ENCODE measurements around the gene MICU1. TPM values are rescaled to one million over a fixed set of nuclear protein-coding genes. Genes with fewer than 3 reads are reported as not detected.
"Not testable (repeated sequence)": the region's sequence is repeated elsewhere in the genome, so short reads cannot be mapped to it uniquely, and the experiment has no call there.

The MICU1 gene, protein sequence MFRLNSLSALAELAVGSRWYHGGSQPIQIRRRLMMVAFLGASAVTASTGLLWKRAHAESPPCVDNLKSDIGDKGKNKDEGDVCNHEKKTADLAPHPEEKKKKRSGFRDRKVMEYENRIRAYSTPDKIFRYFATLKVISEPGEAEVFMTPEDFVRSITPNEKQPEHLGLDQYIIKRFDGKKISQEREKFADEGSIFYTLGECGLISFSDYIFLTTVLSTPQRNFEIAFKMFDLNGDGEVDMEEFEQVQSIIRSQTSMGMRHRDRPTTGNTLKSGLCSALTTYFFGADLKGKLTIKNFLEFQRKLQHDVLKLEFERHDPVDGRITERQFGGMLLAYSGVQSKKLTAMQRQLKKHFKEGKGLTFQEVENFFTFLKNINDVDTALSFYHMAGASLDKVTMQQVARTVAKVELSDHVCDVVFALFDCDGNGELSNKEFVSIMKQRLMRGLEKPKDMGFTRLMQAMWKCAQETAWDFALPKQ
- 49.0 TPM for total RNA-seq
- long read RNA-seq, transcript MICU1-201 (12 exons, 2,383 nt), result major isoform, 22 of 26 reads
- long read RNA-seq, partial matches to known transcripts, result 1 of 26 reads
- long read RNA-seq, other reads (novel, unspliced or antisense), result 3 of 26 reads

DNA sequence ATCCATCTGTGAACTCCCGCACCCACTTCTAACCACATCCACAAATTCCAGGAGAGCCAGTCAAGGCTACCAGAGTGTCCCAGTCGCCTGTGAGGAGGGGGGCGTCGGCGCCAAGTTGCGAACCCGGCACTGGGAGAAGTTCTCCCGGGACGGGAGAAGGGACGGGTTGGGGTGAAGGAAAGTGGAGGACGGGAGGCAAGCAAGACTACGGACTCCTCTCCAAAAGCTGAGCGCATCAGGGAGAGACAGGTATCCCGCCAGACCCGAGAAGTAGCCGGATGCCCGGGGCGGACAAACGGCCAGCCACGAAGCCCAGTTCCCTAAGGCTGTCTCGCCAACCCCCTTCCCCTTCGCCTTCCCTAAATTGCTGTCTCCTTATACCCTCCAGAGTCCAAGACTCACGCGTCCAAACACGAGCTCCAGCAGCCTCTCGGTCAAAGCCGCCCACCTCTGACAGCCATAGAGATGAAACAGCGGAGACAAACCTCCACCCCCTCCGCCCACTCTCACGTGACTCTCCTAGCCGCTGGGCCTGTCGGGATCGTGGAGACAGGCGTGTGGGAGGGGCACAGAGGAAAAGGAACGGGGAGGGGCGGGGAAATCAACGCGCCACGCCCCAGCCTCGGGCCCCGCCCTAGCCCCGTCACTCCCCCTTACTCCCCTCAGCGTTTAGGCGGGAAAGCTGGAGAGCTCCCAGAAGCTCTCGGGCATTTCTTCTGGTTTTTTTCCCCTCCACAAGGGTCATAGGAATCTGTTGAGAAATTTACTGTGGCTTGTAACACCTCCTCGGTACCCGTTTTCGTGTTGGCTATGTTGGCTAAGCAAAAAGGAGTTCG is at the start of gene MICU1:
MICU1 (minus strand) TSS at position 472 of the 836 bp plus-strand sequence. CDS start 59,286 bp downstream, outside the sequence.
- ATAC-seq, result peak; percentile 100
- DNase-seq (ENCODE audit: missing footprints), result peak; percentile 97
- intact Hi-C loops (cut with DNase I), result loop anchor here (5.0 to 10.0 kb wide), 2 partner anchors 66 to 209 kb away; partner anchors contain the start of gene MCU

DNA sequence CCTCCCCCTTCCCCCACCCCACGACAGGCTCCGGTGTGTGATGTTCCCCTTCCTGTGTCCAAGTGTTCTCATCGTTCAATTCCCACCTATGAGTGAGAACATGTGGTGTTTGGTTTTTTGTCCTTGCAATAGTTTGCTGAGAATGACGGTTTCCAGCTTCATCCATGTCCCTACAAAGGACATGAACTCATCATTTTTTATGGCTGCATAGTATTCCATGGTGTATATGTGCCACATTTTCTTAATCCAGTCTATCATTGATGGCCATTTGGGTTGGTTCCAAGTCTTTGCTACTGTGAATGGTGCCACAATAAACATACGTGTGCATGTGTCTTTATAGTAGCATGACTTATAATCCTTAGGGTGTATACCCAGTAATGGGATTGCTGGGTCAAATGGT is 48.3 kb upstream of the MICU1 start:
- intact Hi-C loops (cut with DNase I); DNase-seq (ENCODE audit: missing footprints); ATAC-seq: not testable (repeated sequence)

DNA sequence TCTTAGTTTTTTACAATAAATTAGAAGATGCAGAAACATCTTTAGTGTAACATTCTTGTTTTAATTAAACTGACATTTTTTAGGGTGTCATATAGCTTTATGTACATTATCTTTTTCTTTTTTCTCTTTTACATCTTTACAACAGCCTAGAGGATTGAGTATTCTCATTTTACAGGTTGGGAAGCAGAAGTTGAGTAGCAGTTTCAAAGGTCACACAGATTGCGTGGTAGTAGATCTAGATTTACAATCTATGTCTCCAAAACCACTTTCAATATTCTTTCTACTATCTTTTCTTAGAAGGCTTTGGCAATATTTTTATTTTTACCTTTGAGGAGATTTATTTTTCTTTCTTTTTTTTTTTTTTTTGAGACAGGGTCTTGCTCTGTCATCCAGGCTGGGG is 47.4 kb upstream of the MICU1 start:
- DNase-seq (ENCODE audit: missing footprints), result no peak
- intact Hi-C loops (cut with DNase I), result no loop called here
- no peak for ATAC-seq

DNA sequence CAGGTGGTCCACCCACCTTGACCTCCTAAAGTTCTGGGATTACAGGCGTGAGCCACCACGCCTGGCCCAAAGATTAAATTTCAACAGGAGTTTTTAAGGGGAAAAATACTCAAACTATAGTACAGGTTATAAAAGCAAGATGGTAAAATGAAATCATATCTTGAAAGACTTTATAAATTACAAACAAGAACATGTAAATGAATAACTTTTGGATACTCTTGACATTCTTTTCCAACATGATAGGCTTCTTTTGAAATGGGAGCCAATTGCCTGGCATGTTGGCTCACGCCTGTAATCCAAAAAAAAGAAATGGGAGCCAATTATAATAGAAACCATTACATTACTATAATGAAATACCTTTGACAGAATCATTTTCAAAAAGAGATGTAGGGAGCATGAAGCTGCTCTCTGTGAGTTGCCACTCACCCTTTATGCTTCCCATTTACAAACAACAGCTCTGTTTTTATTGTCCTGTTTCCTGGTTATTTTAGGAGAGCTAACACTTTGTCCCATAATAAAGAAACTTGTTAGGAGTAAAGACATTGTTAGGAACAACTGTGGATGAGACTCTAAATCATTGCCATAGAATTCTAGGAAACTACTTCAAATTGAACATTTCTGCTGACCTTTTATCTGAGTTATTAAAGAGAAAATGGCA is 41.5 kb upstream of the MICU1 start:
- intact Hi-C loops (cut with DNase I), result no loop called here
- DNase-seq (ENCODE audit: missing footprints) (no peak), ATAC-seq (no peak)

DNA sequence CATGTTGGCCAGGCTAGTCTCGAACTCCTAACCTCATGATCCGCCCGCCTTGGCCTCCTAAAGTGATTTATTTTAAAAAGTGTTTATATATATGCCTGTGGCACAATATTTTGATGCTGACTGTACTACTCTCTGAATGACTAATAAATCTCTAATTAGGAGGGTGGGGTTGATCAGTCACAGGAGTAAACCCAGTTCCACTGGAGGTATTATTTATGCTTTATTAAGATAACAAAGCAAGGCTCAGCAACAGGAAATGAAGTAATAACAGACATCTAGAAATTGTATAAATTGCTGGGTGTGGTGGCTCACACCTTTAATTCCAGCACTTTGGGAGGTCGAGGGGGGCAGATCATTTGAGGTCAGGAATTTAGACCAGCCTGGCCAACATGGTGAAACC is 40.0 kb upstream of the MICU1 start:
- no peak for DNase-seq (ENCODE audit: missing footprints)
- intact Hi-C loops (cut with DNase I), result no loop called here
- no peak for ATAC-seq

DNA sequence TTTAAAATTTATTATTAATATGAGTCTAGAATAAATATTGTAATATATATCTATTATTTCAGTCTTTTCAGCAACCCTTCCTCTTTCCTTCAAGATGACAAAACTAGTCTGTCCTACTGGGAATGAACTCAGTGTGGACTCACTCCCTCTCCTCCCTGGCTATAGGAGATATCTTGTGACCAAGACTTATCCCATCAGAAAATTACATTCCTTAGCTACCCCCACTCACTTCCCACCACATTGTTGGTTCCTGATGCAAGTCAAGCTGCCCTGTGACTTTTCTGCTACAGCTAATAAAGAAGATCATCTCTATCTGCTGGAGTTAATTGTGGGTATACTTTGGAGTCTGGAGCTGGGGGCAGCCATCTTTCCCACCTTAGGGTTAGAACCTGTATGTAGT is 38.1 kb upstream of the MICU1 start:
- DNase-seq (ENCODE audit: missing footprints) (no peak), ATAC-seq (no peak)

DNA sequence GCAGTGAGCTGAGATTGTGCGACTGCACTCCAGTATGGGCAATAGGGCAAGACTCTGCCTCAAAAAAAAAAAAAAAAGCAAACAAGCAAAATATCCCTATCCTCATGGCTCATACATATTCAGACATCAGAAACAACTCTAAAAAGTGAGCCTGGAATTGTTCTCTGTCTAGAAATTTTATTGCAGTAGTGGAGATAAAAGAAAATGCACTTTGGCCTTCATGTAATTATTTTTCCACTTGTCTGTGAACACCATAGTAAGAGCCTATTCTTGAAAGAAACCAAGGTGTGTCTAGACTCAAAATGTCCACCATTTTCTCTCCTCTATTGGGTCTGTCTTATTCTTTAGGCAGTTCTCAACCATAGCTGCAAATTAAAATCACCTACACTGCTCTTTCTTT is 35.6 kb upstream of the MICU1 start:
- intact Hi-C loops (cut with DNase I), result no loop called here
- ATAC-seq, result no peak
- no peak for DNase-seq (ENCODE audit: missing footprints)

More for the DNA sequence above, 38.1 kb upstream of the MICU1 start:
- intact Hi-C loops (cut with DNase I), result no loop called here

DNA sequence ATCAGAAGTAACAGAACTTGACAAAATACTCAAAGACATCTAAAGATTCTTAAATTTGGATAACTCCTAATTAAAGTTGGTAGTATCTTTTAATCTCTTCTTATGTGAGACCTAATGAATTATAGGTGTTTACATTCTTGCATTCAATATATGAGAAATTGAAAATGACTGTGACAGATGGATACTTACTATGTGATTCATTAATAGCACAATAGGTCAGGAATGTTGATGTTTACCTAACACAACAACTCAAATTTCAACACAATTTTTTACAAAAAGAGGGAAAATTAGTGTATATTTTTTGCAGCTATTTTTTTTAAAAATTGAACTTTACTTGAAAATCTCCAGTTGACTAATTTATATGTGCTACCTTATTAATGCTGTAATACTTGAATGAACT is 34.3 kb upstream of the MICU1 start:
- no peak for DNase-seq (ENCODE audit: missing footprints)
- intact Hi-C loops (cut with DNase I), result no loop called here
- no peak for ATAC-seq

DNA sequence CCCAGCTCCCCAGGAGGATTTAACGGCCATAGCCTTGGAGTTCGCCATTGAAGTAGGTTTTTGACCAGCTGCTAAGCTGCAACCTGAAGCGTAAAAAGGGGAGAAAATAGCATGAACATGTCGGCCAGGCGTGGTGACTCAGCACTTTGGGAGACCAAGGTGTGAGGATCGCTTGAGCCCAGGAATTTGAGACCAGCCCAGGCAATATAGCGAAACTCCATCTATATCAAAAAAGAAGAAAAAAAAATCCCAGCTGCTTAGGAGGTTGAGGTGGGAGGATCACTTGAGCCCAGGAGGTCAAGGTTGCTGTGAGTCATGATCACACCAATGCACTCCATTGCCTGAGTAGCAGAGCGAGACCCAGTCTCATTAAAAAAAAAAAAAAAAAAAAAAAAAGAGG is 33.8 kb upstream of the MICU1 start:
- intact Hi-C loops (cut with DNase I), result no loop called here
- no peak for ATAC-seq
- DNase-seq (ENCODE audit: missing footprints), result no peak

DNA sequence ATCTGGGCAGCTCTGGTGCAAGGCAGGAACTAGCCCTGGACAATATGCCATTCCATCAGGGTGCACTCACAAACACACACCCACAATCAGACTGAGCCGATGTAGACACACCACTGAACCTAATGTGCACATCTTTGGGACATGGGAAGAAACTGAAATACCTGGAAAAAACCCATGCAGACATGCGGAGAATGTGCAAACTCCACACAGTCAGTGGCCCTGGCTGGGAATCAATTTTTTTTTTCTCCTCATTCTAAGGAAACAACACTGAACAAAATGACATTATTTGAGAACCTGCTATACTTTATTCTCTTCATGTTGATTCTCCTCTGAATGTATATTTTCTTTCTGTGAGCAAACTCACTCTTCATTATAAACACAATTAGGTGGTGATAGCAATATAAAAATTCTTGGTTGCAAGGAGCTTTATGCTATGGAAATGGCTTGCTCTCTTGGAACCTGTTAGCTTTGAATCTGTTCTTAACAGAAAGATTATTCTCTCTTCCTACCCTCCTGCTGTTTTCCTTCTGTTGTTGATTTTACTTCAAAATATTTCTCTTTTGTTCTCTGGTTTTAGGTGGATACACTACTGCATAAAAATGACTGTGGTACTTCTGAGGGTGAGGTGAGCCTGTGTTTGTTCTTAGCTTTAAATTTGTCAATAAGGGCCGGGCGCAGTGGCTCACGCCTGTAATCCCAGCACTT is 33.0 kb upstream of the MICU1 start:
- intact Hi-C loops (cut with DNase I), result no loop called here
- DNase-seq (ENCODE audit: missing footprints) (no peak), ATAC-seq (no peak)

DNA sequence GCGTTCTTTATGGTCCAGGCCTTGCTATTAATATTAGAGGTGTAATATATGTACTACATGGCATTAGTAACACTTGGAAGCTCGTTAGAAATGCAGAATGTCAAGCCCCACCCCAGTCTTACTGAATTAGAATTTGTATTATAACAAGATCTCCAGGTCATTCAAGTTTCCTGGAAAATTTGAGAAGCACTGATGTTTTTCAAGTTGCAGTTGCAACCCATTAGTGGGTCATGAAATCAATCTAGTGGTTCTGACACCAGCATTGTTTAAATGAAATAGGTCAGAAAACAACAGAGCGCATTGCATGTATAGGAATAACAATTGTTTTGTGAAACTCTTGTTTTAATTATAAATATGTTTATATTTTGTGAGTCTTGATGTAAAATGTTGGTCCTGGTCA is 28.8 kb upstream of the MICU1 start:
- no peak for ATAC-seq
- intact Hi-C loops (cut with DNase I), result no loop called here
- no peak for DNase-seq (ENCODE audit: missing footprints)

DNA sequence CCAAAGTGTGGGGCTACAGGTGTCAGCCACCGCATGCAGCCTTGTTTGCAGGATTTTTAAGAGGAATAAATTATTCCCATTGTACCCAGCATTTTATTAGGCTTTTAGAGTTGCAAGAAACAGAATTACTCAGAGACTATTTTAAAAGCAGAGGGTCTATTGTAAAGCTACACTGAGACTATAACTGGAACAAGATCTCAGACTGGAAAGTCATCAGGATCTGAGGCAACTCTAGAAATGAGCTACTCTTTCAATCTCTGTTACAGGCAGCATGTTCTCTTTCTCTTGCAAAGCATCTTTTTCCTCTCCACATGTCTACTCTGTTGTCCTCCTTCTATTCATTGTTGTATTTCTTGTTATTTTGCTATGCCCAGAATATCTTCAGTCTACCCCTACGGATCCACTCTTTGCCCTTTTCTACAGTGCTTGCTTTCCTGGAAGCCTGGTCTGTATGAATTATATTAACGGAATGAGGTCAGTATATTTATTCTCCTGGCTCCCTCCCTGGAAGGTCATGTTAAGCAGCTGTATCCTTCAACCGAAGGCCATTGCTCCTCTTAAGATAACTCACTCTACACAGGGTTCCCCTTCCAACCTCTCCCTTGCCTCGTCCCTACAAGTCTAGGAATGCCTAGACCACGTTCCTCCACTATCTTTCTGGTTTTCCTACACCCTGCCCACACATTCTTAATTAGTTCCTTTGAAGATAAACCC is 27.7 kb upstream of the MICU1 start:
- intact Hi-C loops (cut with DNase I), result no loop called here
- DNase-seq (ENCODE audit: missing footprints) (no peak), ATAC-seq (no peak)

DNA sequence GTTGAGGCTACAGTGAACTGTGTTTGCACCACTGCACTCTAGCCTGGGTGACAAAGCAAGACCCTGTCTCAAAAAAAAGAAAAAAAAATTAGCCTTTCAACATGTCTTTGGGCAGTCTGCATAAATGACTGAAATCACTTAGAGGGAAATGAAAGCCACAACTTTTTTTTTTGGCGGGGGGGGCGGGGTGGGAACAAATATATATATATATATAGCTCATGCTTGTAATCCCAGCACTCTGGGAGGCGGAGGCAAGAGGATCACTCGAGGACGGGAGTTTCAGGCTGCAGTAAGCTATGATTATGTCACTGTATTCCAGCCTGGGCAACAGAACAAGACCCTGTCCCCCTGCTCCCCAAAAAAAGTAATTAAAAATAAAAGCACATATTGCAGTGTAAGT is 23.4 kb upstream of the MICU1 start:
- no peak for ATAC-seq
- intact Hi-C loops (cut with DNase I), result no loop called here

DNA sequence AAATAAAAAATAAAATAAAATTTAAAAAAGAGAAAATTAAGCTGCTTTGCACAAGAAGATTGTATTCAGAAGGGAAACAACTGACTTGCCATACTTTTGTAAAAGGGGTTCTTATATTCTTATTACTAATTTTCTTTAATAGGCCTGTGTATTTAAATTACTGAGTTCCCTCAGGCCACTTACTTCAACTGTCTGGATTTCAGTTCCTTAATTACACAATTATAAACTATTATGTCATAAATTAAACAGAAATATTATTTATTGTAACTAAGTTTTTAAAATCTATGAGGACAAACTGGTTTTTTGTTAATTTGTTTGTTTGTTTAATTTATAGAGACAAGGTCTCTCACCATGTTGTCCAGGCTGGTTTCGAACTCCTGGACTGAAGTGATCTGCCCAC is 22.4 kb upstream of the MICU1 start:
- intact Hi-C loops (cut with DNase I), result no loop called here
- no peak for ATAC-seq
- DNase-seq (ENCODE audit: missing footprints), result no peak

More for the DNA sequence above, 23.4 kb upstream of the MICU1 start:
- DNase-seq (ENCODE audit: missing footprints), result no peak

DNA sequence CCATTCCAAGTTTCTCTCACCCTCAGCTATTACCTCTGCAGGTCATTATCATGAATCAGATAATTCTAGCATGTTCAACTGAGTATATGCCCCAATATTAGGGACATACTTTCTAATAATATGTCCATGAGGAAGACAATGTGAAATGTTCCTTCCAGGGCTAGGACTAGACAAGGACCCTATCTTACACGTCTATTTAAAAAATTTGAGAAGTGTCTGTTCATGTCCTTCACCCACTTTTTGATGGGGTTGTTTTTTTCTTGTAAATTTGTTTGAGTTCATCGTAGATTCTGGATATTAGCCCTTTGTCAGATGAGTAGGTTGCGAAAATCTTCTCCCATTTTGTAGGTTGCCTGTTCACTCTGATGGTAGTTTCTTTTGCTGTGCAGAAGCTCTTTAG is 21.1 kb upstream of the MICU1 start:
- ATAC-seq; DNase-seq (ENCODE audit: missing footprints); intact Hi-C loops (cut with DNase I): not testable (repeated sequence)

DNA sequence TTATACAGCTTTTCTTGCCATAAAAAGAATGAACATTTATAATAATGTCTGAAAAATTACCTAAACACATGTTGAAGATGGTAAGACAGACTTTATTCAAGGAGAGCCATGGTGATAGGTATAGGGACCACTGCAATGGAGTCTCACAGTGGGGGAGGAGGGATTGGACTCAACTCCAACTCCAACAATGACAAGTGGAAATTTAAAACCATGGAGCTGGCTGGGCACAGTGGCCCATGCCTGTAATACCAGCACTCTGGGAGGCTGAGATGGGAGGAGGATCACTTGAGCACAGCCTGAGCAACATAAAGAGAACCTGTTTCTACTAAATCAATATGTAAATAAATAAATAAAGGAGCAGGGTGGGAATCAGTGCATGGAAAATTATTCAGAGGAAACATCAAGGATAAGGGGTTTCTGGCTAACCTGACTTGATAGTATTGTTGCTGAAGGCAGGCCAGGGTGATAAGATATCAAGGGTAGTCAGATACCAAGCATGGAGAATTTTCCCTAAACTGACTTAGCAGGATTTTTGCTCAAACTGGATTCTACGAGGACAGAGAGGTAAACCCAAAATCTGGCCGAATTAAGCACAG is 19.5 kb upstream of the MICU1 start:
- DNase-seq (ENCODE audit: missing footprints) (no peak), ATAC-seq (no peak)
- intact Hi-C loops (cut with DNase I), result no loop called here

DNA sequence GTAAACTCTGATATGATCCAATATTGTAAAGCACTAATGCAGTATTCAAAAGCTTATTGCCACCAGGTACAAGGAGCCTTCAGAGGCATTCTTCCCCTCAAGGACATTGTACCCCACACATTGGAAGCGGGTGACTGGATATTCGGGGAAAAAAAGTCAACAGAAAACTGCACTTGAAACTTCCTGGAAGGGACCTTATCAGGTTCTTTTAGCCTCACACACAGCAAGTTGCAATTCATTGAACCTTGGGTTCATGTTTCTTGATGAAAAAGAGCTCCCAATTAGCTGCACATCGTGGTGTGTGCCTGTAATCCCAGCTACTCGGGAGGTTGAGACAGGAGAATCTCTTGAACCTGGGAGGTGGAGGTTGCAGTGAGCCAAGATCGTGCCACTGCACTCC is 16.4 kb upstream of the MICU1 start:
- ATAC-seq (no peak), DNase-seq (ENCODE audit: missing footprints) (no peak)
- intact Hi-C loops (cut with DNase I), result no loop called here
